ENCODE data around the gene LSR. TPM values are rescaled to one million over a fixed set of nuclear protein-coding genes. Genes with fewer than 3 reads are reported as not detected.

Gene LSR
- polyA plus RNA-seq, 1 donor (not counting 4 experiments of a cell fraction or from before 2014, with no cell fraction given): 51.3 TPM

GRCh38 chr19:35228177-35228930, 20.4 kb upstream of the LSR start, which contains the start of gene FAM187B:
FAM187B (minus strand) TSS chr19:35228739; CDS start chr19:35228680, 59 bp downstream.
- Histone ChIP-seq H3K4me2 (ENCODE audit: control insufficient read depth, extremely low read depth, insufficient read depth, low read depth, low read length) (no peak within 1 kb of the TSS), H3K9me1 (ENCODE audit: control insufficient read depth, extremely low read depth, insufficient read depth, low read length) (no peaks in the 10 kb centered on the region), H3K4me1 (ENCODE audit: control insufficient read depth, extremely low read depth, insufficient read depth, low read length) (no peaks in the 10 kb centered on the region), H3K27ac (ENCODE audit: control insufficient read depth, insufficient read depth, low read length) (no peak within 1 kb of the TSS), H3K79me2 (ENCODE audit: control insufficient read depth, insufficient read depth, low read length) (no peaks in the 10 kb centered on the region), H3K27me3 (ENCODE audit: control insufficient read depth, extremely low read depth, insufficient read depth, low read length) (no peaks in the 10 kb centered on the region), H3K9me3 (ENCODE audit: control insufficient read depth, low read depth, low read length) (no peaks in the 10 kb centered on the region), H4K20me1 (ENCODE audit: control insufficient read depth, extremely low read depth, insufficient read depth, low read length) (no peaks in the 10 kb centered on the region), H2AFZ (ENCODE audit: control insufficient read depth, low read length) (no peak within 1 kb of the TSS), H3K9ac (ENCODE audit: control insufficient read depth, extremely low read depth, insufficient read depth, low read length) (no peak within 1 kb of the TSS), H3K4me3 (ENCODE audit: control insufficient read depth in 2 of 3, extremely low read depth in 1 of 3, insufficient read depth in 2 of 3, low read depth in 1 of 3, low read length in 3 of 3) (no peak within 1 kb of the TSS), H3K36me3 (ENCODE audit: control insufficient read depth in 2 of 2, extremely low read depth in 1 of 2, insufficient read depth in 2 of 2, low read length in 2 of 2) (no peaks in the 10 kb centered on the region)
- dilution Hi-C loops (cut with MboI; ENCODE audit: extremely low pct_ligation_motif_present, low sequenced_read_pairs): no loop called here
- DNase-seq (ENCODE audit: low read depth, low spot score) (no peak), FAIRE-seq (no peak)
- no peak for TF ChIP-seq CTCF (optimal IDR thresholded peaks at IDR 0.05 in 1 of 3, IDR thresholded peaks at IDR 0.05 in 1 of 3, conservative IDR thresholded peaks at IDR 0.05 in 1 of 3; ENCODE audit: extremely low read depth in 1 of 3, insufficient read depth in 2 of 3, low read length in 3 of 3)
- no peak for TF ChIP-seq EZH2 (IDR thresholded peaks at IDR 0.05; ENCODE audit: low read length)

- Histone ChIP-seq H2AFZ (ENCODE audit: control insufficient read depth, low read length) (no peak overlapping the region), H3K4me3 (ENCODE audit: control insufficient read depth in 2 of 3, extremely low read depth in 1 of 3, insufficient read depth in 2 of 3, low read depth in 1 of 3, low read length in 3 of 3) (no peak overlapping the region), H3K27ac (ENCODE audit: control insufficient read depth, insufficient read depth, low read length) (no peak overlapping the region), H3K9me1 (ENCODE audit: control insufficient read depth, extremely low read depth, insufficient read depth, low read length) (no peaks in the 10 kb centered on the region), H4K20me1 (ENCODE audit: control insufficient read depth, extremely low read depth, insufficient read depth, low read length) (no peaks in the 10 kb centered on the region), H3K9ac (ENCODE audit: control insufficient read depth, extremely low read depth, insufficient read depth, low read length) (no peak overlapping the region), H3K4me1 (ENCODE audit: control insufficient read depth, extremely low read depth, insufficient read depth, low read length) (no peaks in the 10 kb centered on the region), H3K79me2 (ENCODE audit: control insufficient read depth, insufficient read depth, low read length) (no peaks in the 10 kb centered on the region), H3K9me3 (ENCODE audit: control insufficient read depth, low read depth, low read length) (no peaks in the 10 kb centered on the region), H3K27me3 (ENCODE audit: control insufficient read depth, extremely low read depth, insufficient read depth, low read length) (no peaks in the 10 kb centered on the region), H3K4me2 (ENCODE audit: control insufficient read depth, extremely low read depth, insufficient read depth, low read depth, low read length) (no peak overlapping the region), H3K36me3 (ENCODE audit: control insufficient read depth in 2 of 2, extremely low read depth in 1 of 2, insufficient read depth in 2 of 2, low read length in 2 of 2) (no peaks in the 10 kb centered on the region)
- dilution Hi-C loops (cut with MboI; ENCODE audit: extremely low pct_ligation_motif_present, low sequenced_read_pairs): no loop called here
- DNase-seq (ENCODE audit: low read depth, low spot score) (no peak), FAIRE-seq (no peak)
- TF ChIP-seq EZH2 (IDR thresholded peaks at IDR 0.05; ENCODE audit: low read length) (no peak), CTCF (optimal IDR thresholded peaks at IDR 0.05 in 1 of 3, IDR thresholded peaks at IDR 0.05 in 1 of 3, conservative IDR thresholded peaks at IDR 0.05 in 1 of 3; ENCODE audit: extremely low read depth in 1 of 3, insufficient read depth in 2 of 3, low read length in 3 of 3) (no peak)
Measured at GRCh38 chr19:35229601-35230000, 19.2 kb upstream of the LSR start.
